DMS 273 (cell line): ENCODE data around the gene IGLL5.
"Not testable (repeated sequence)": the region's sequence is repeated elsewhere in the genome, so short reads cannot be mapped to it uniquely, and the experiment has no call there.

Experiments used
- DNase-seq: peaks from one replicate; lab custom pipeline; 2025; ENCODE audit not compliant: unreplicated experiment; lab: John Stamatoyannopoulos, UW

IGLL5 gene

GRCh38 chr22:22912988-22913253, 25.3 kb downstream of the IGLL5 start:
- no peak for DNase-seq

GRCh38 chr22:22913989-22914388, 26.4 kb downstream of the IGLL5 start:
- DNase-seq: no peak

- DNase-seq: no peak
Measured at GRCh38 chr22:22914726-22915669, 27.4 kb downstream of the IGLL5 start.

- no peak for DNase-seq
Measured at GRCh38 chr22:22915670-22916035, 28.0 kb downstream of the IGLL5 start.

- no peak for DNase-seq
Measured at GRCh38 chr22:22916215-22916951, 28.8 kb downstream of the IGLL5 start.

GRCh38 chr22:22916952-22917290, 29.3 kb downstream of the IGLL5 start:
- no peak for DNase-seq

GRCh38 chr22:22917377-22917776, 29.8 kb downstream of the IGLL5 start:
- no peak for DNase-seq

GRCh38 chr22:22918297-22918965, 30.8 kb downstream of the IGLL5 start:
- DNase-seq: no peak

GRCh38 chr22:22919041-22919440, 31.4 kb downstream of the IGLL5 start:
- DNase-seq: no peak

GRCh38 chr22:22920104-22920654, 32.6 kb downstream of the IGLL5 start:
- DNase-seq: no peak

- DNase-seq: no peak
Measured at GRCh38 chr22:22920910-22921550, 33.4 kb downstream of the IGLL5 start.

- no peak for DNase-seq
Measured at GRCh38 chr22:22921575-22921974, 34.0 kb downstream of the IGLL5 start.

- DNase-seq: not testable (repeated sequence)
Measured at GRCh38 chr22:22922092-22922953, 34.7 kb downstream of the IGLL5 start.

GRCh38 chr22:22922954-22923319, 35.3 kb downstream of the IGLL5 start:
- no peak for DNase-seq

GRCh38 chr22:22923379-22923778, 35.8 kb downstream of the IGLL5 start:
- no peak for DNase-seq

GRCh38 chr22:22923930-22924329, 36.3 kb downstream of the IGLL5 start:
- DNase-seq: no peak

GRCh38 chr22:22924369-22925145, 36.9 kb downstream of the IGLL5 start:
- DNase-seq: no peak

GRCh38 chr22:22925146-22925804, 37.7 kb downstream of the IGLL5 start:
- no peak for DNase-seq

GRCh38 chr22:22925805-22926369, 38.3 kb downstream of the IGLL5 start:
- no peak for DNase-seq
